A549 (cell line): ENCODE measurements around the gene UTF1. TPM values are rescaled to one million over a fixed set of nuclear protein-coding genes. Genes with fewer than 3 reads are reported as not detected.

Experiments
- ATAC-seq, 2 experiments: fragments of 200-7000 bp in 1 of 2; fragments of >200 bp in 1 of 2; cut with Nextera tagmentation in 1 of 2; cut with Tn5 transposase in 1 of 2; 3 replicates each; pipeline versions ENCODE4 v1.8.0 to v1.9.1; 2018 to 2020; ENCODE audit warnings: mild to moderate bottlenecking in 1 of 2, moderate library complexity in 1 of 2
- CTCF ChIA-PET: fragments of 300-600 bp; sonication (Branson Sonifier 250); formaldehyde crosslinking; extraction: SDS; loops from one replicate; lab custom pipeline; 2021; ENCODE audit warnings: antibody characterized with exemption, inconsistent platforms; lab: Yijun Ruan, JAX
- POLR2A ChIA-PET: fragments of 350-600 bp; formaldehyde crosslinking; extraction: SDS; loops from one replicate; lab custom pipeline; 2021; ENCODE audit warnings: antibody characterized with exemption, inconsistent platforms; lab: Yijun Ruan, JAX
- DNase-seq, 2 experiments: peaks; one replicate each; pipeline versions ENCODE4 v3.0.0 to v3.0.0-alpha.2; 2011 to 2016; ENCODE audit warnings: low read depth in 1 of 2, low spot score in 1 of 2
- FAIRE-seq: peaks from 2 replicates; lab custom pipeline; 2011; peaks lifted over from hg19 to GRCh38; lab: Jason Lieb, UNC
- H3K27ac ChIP-seq, 2 experiments: fragments of >200 bp; sonication (Bioruptor Twin); formaldehyde crosslinking; 3 replicates each; pipeline ENCODE4 v1.5.1; 2016 to 2017
- H3K4me1 ChIP-seq: fragments of >200 bp; sonication (Bioruptor Twin); formaldehyde crosslinking; 3 replicates; pipeline ENCODE4 v1.6.1; 2016
- H3K4me2 ChIP-seq: fragments of >200 bp; sonication (Bioruptor Twin); formaldehyde crosslinking; 3 replicates; pipeline ENCODE4 v1.6.1; 2016
- H3K4me3 ChIP-seq: fragments of >200 bp; sonication (Bioruptor Twin); formaldehyde crosslinking; 3 replicates; pipeline ENCODE4 v1.5.1; 2016
- H3K9me3 ChIP-seq: fragments of >200 bp; sonication (Bioruptor Twin); formaldehyde crosslinking; 3 replicates; pipeline ENCODE4 v1.6.1; 2016
- CBX2 ChIP-seq: fragments of 200-600 bp; sonication (generic); IDR thresholded peaks from 2 replicates; pipeline ENCODE4 v1.6.1; 2016; ENCODE audit warnings: low read depth, mild to moderate bottlenecking, borderline replicate concordance
- CBX8 ChIP-seq: fragments of 200-600 bp; sonication (generic); IDR thresholded peaks from 2 replicates; pipeline ENCODE4 v1.6.1; 2016
- CEBPB ChIP-seq, 2 experiments: fragments of >200 bp in 1 of 2; sonication (Bioruptor Twin) in 1 of 2; formaldehyde crosslinking in 1 of 2; IDR thresholded peaks; 2 replicates each; pipeline ENCODE4 v1.6.1; 2012 to 2016
- CHD2 ChIP-seq: fragments of 150-350 bp; IDR thresholded peaks from 2 replicates; pipeline ENCODE4 v1.6.1; 2014; ENCODE audit warnings: low read length; ENCODE audit not compliant: partially characterized antibody
- CHD4 ChIP-seq: fragments of 200-600 bp; sonication (generic); IDR thresholded peaks from 2 replicates; pipeline ENCODE4 v1.6.1; 2016; ENCODE audit warnings: antibody characterized with exemption, mild to moderate bottlenecking, borderline replicate concordance
- EHMT2 ChIP-seq: fragments of 200-600 bp; sonication (generic); IDR thresholded peaks from 2 replicates; pipeline ENCODE4 v1.6.1; 2016; ENCODE audit warnings: antibody characterized with exemption, low read depth, mild to moderate bottlenecking, moderate library complexity
- EP300 ChIP-seq, 2 experiments: fragments of >200 bp; sonication (Bioruptor Twin); formaldehyde crosslinking; IDR thresholded peaks; 2 replicates in 1 of 2; 3 replicates in 1 of 2; pipeline ENCODE4 v1.6.1; 2016 to 2017
- ESRRA ChIP-seq: fragments of 150-350 bp; IDR thresholded peaks from 2 replicates; pipeline ENCODE4 v1.6.1; 2014; ENCODE audit warnings: mild to moderate bottlenecking, low read length, borderline replicate concordance
- GATA3 ChIP-seq: IDR thresholded peaks from 2 replicates; pipeline ENCODE4 v1.6.1; 2012; ENCODE audit warnings: borderline replicate concordance
- HDAC2 ChIP-seq: fragments of 200-600 bp; sonication (generic); IDR thresholded peaks from 2 replicates; pipeline ENCODE4 v1.6.1; 2016
- HEYL ChIP-seq: fragments of 250-450 bp; sonication (Bioruptor Pico); IDR thresholded peaks from 2 replicates; pipeline ENCODE4 v1.8.0; 2021; ENCODE audit warnings: mild to moderate bottlenecking, moderate library complexity
- HMGXB4 ChIP-seq: fragments of 250-450 bp; sonication (Bioruptor Pico); IDR thresholded peaks from 2 replicates; pipeline ENCODE4 v1.5.0; 2021; ENCODE audit warnings: mild to moderate bottlenecking, moderate library complexity, borderline replicate concordance
- HOXB5 ChIP-seq: fragments of 250-450 bp; sonication (Bioruptor Pico); IDR thresholded peaks from 2 replicates; pipeline ENCODE4 v1.5.0; 2020; ENCODE audit warnings: mild to moderate bottlenecking, moderate library complexity
- MAFK ChIP-seq: fragments of 450-650 bp; IDR thresholded peaks from 2 replicates; pipeline ENCODE4 v1.6.1; 2014; ENCODE audit not compliant: partially characterized antibody
- MAX ChIP-seq: IDR thresholded peaks from 2 replicates; pipeline ENCODE4 v1.6.1; 2012
- NPAS2 ChIP-seq: fragments of 250-450 bp; sonication (Bioruptor Pico); IDR thresholded peaks from 2 replicates; pipeline ENCODE4 v1.8.0; 2022; ENCODE audit warnings: mild to moderate bottlenecking, moderate library complexity, borderline replicate concordance
- NR3C1 ChIP-seq: fragments of >200 bp; sonication (Bioruptor Twin); formaldehyde crosslinking; IDR thresholded peaks from 3 replicates; pipeline ENCODE4 v1.6.1; 2017
- POLR2AphosphoS2 ChIP-seq: conservative IDR thresholded peaks from 2 replicates; pipeline ENCODE4 v1.6.1; 2012; ENCODE audit warnings: low read length, improper control_type of control experiment, inconsistent platforms
- RCOR1 ChIP-seq: fragments of 150-350 bp; IDR thresholded peaks from 2 replicates; pipeline ENCODE4 v1.6.1; 2014; ENCODE audit warnings: antibody characterized with exemption, low read length, low read depth
- RNF2 ChIP-seq: fragments of 200-600 bp; sonication (generic); IDR thresholded peaks from 2 replicates; pipeline ENCODE4 v1.6.1; 2016; ENCODE audit warnings: low read depth, mild to moderate bottlenecking, antibody characterized with exemption, moderate library complexity, borderline replicate concordance
- SMC3 ChIP-seq: fragments of >200 bp; sonication (Bioruptor Twin); formaldehyde crosslinking; IDR thresholded peaks from 3 replicates; pipeline ENCODE4 v1.6.1; 2018; ENCODE audit warnings: inconsistent platforms
- SREBF2 ChIP-seq: fragments of 450-650 bp; IDR thresholded peaks from 2 replicates; pipeline ENCODE4 v1.6.1; 2014; ENCODE audit warnings: mild to moderate bottlenecking, moderate library complexity
- TFCP2L1 ChIP-seq: fragments of 250-450 bp; sonication (Bioruptor Pico); IDR thresholded peaks from 2 replicates; pipeline ENCODE4 v1.5.0; 2021; ENCODE audit warnings: mild to moderate bottlenecking
- TP53 ChIP-seq: fragments of 250-450 bp; sonication (Bioruptor Pico); IDR thresholded peaks from 2 replicates; pipeline ENCODE4 v1.5.0; 2021; ENCODE audit warnings: mild to moderate bottlenecking, moderate library complexity
- USF2 ChIP-seq: fragments of 450-650 bp; IDR thresholded peaks from 2 replicates; pipeline ENCODE4 v1.6.1; 2014; ENCODE audit warnings: antibody characterized with exemption
- ZNF302 ChIP-seq: fragments of 250-450 bp; sonication (Bioruptor Pico); IDR thresholded peaks from 2 replicates; pipeline ENCODE4 v1.9.0; 2021; ENCODE audit warnings: inconsistent platforms, mild to moderate bottlenecking, moderate library complexity
- ZSCAN20 ChIP-seq: fragments of 250-450 bp; sonication (Bioruptor Pico); IDR thresholded peaks from 2 replicates; pipeline ENCODE4 v1.8.0; 2022; ENCODE audit warnings: mild to moderate bottlenecking, moderate library complexity
- WGBS: methylation state at CpG from one replicate; pipeline ENCODE4 v1.1.6; 2017; ENCODE audit errors: missing lambda C conversion rate; 5-methylcytosine and 5-hydroxymethylcytosine counted together
- polyA plus RNA-seq, 4 experiments: library from polyadenylated mRNA; depleted of rRNA in 3 of 4; stranded (reverse); fragments of >200 nt; fragmentation: RNase III in 1 of 4; extraction: RNeasy Plus Mini Kit Qiagen cat#74134 plus additional on column Dnase treatment in 1 of 4; gene quantifications; 2 replicates in 3 of 4; 3 replicates in 1 of 4; pipeline ENCODE4 v1.2.3, GENCODE V29; 2011 to 2017

UTF1 gene
- polyA plus RNA-seq, 2 of the 4 experiments (the other 2 are of a cell fraction) = not detected

GRCh38 chr10:133202778-133203651, 27.0 kb upstream of the UTF1 start:
- DNase-seq = no peak

GRCh38 chr10:133203652-133204195, 26.3 kb upstream of the UTF1 start:
- CTCF ChIA-PET = interaction anchor here (0.7 kb wide), 1 partner anchor 61 kb away, joined by 3 read pairs; no protein-coding TSS in a partner anchor
- 74% methylated on average over 26 of the region's 31 CpGs for WGBS
- FAIRE-seq = no peak

More at GRCh38 chr10:133202778-133203651, 27.0 kb upstream of the UTF1 start:
- Histone ChIP-seq H3K9me3 (no peaks in the 10 kb centered on the region), H3K27ac (no peak overlapping the region), H3K4me3 (no peak overlapping the region)
- no peak for ATAC-seq
- ChIA-PET POLR2A (no interaction called here), CTCF (interaction anchor here (1.0 kb wide), 1 partner anchor 23 kb away, joined by 3 read pairs; no protein-coding TSS in a partner anchor)
- no peak for FAIRE-seq
- no peak for TF ChIP-seq CHD4
- no peak for TF ChIP-seq CEBPB (IDR thresholded peaks at IDR 0.05)
- TF ChIP-seq CHD2 = no peak
- no peak for TF ChIP-seq MAFK
- no peak for TF ChIP-seq MAX
- TF ChIP-seq RNF2 = no peak
- no peak for TF ChIP-seq ZNF302 (CRISPR knock-in tag)
- TF ChIP-seq TFCP2L1 = no peak
- no peak for TF ChIP-seq SREBF2
- TF ChIP-seq, all 56 proteins: peak for 0
- WGBS = 70% methylated on average over 22 of the region's 62 CpGs
- Histone ChIP-seq H3K4me2 (no peak overlapping the region), H3K4me1 (no peaks in the 10 kb centered on the region)

GRCh38 chr10:133204226-133205015, 25.6 kb upstream of the UTF1 start:
- no peak for FAIRE-seq
- H3K9me3 ChIP-seq = no peaks in the 10 kb centered on the region
- ChIA-PET CTCF (interaction anchor here (0.7 kb wide), 1 partner anchor 62 kb away, joined by 3 read pairs; no protein-coding TSS in a partner anchor), POLR2A (no interaction called here)
- DNase-seq = no peak
- WGBS = 78% methylated on average over 23 of the region's 38 CpGs
- no peak for ATAC-seq
- no peak overlapping the region for H3K4me2 ChIP-seq
- H3K27ac ChIP-seq = no peak overlapping the region
- H3K4me1 ChIP-seq = no peaks in the 10 kb centered on the region
- TF ChIP-seq NR3C1 = no peak
- 0 out of 2 replicates have a peak, but pooled peaks have one; percentile 4 for TF ChIP-seq USF2
- no peak overlapping the region for H3K4me3 ChIP-seq

More at GRCh38 chr10:133203652-133204195, 26.3 kb upstream of the UTF1 start:
- Histone ChIP-seq H3K4me3 (no peak overlapping the region), H3K27ac (no peak overlapping the region), H3K4me2 (no peak overlapping the region), H3K4me1 (no peaks in the 10 kb centered on the region), H3K9me3 (no peaks in the 10 kb centered on the region)
- DNase-seq = no peak
- ATAC-seq = no peak
- no peak for TF ChIP-seq SMC3
- TF ChIP-seq HEYL (CRISPR knock-in tag) = no peak
- TF ChIP-seq SREBF2 = no peak
- TF ChIP-seq TP53 = no peak
- no peak for TF ChIP-seq MAFK
- no peak for TF ChIP-seq POLR2AphosphoS2
- POLR2A ChIA-PET = no interaction called here

GRCh38 chr10:133205146-133205545, 24.9 kb upstream of the UTF1 start:
- H3K27ac ChIP-seq = no peak overlapping the region
- no peaks in the 10 kb centered on the region for H3K4me1 ChIP-seq
- no peaks in the 10 kb centered on the region for H3K9me3 ChIP-seq
- WGBS = 60% methylated on average over 11 of the region's 23 CpGs
- ATAC-seq = peak in 1 of 2 experiments; percentile 29; a peak in 3 of 6 replicates
- no peak for DNase-seq
- FAIRE-seq = no peak
- POLR2A ChIA-PET = no interaction called here
- CTCF ChIA-PET = no interaction called here
- H3K4me2 ChIP-seq = no peak overlapping the region
- no peak for TF ChIP-seq POLR2AphosphoS2
- TF ChIP-seq HDAC2 = no peak
- no peak for TF ChIP-seq ZSCAN20 (CRISPR knock-in tag)
- no peak for TF ChIP-seq EP300 (IDR thresholded peaks at IDR 0.05)
- no peak for TF ChIP-seq SREBF2
- no peak for TF ChIP-seq EHMT2
- no peak for TF ChIP-seq HOXB5 (CRISPR knock-in tag)
- TF ChIP-seq MAFK = no peak
- no peak for TF ChIP-seq CBX2
- TF ChIP-seq MAX = no peak
- no peak for TF ChIP-seq ESRRA
- no peak for TF ChIP-seq CBX8
- TF ChIP-seq GATA3 = no peak
- TF ChIP-seq HMGXB4 (CRISPR knock-in tag) = no peak
- TF ChIP-seq RCOR1 = no peak
- no peak for TF ChIP-seq NPAS2 (CRISPR knock-in tag)
- H3K4me3 ChIP-seq = no peak overlapping the region
